ENCODE results near the gene ZNF26.

The ZNF26 gene

GRCh38 chr12:133057446-133057845 lies 71.3 kb downstream of the ZNF26 start:
- TF ChIP-seq REST (IDR thresholded peaks at IDR 0.05; ENCODE audit: insufficient read depth in 1 of 2, low read depth in 2 of 2, low read length in 2 of 2) = no peak
- no peak for TF ChIP-seq TAF1 (IDR thresholded peaks at IDR 0.05; ENCODE audit: borderline replicate concordance, insufficient read depth, low read length)
- no peak for TF ChIP-seq SIN3A (IDR thresholded peaks at IDR 0.05; ENCODE audit: borderline replicate concordance, insufficient read depth, low read length)
- no peak for TF ChIP-seq POLR2AphosphoS5 (IDR thresholded peaks at IDR 0.05; ENCODE audit: low read depth, low read length)
- TF ChIP-seq FOXP2 (optimal IDR thresholded peaks at IDR 0.05; ENCODE audit: borderline replicate concordance, extremely low read depth, extremely low read length, insufficient read depth) = no peak

- TF ChIP-seq REST (IDR thresholded peaks at IDR 0.05; ENCODE audit: insufficient read depth in 1 of 2, low read depth in 2 of 2, low read length in 2 of 2) = no peak
- no peak for TF ChIP-seq SIN3A (IDR thresholded peaks at IDR 0.05; ENCODE audit: borderline replicate concordance, insufficient read depth, low read length)
- TF ChIP-seq POLR2AphosphoS5 (IDR thresholded peaks at IDR 0.05; ENCODE audit: low read depth, low read length) = no peak
- TF ChIP-seq TAF1 (IDR thresholded peaks at IDR 0.05; ENCODE audit: borderline replicate concordance, insufficient read depth, low read length) = no peak
- TF ChIP-seq FOXP2 (optimal IDR thresholded peaks at IDR 0.05; ENCODE audit: borderline replicate concordance, extremely low read depth, extremely low read length, insufficient read depth) = no peak
Observed at GRCh38 chr12:133058203-133059113, 72.3 kb downstream of the ZNF26 start.

- no peak for TF ChIP-seq TAF1 (IDR thresholded peaks at IDR 0.05; ENCODE audit: borderline replicate concordance, insufficient read depth, low read length)
- no peak for TF ChIP-seq REST (IDR thresholded peaks at IDR 0.05; ENCODE audit: insufficient read depth in 1 of 2, low read depth in 2 of 2, low read length in 2 of 2)
- no peak for TF ChIP-seq SIN3A (IDR thresholded peaks at IDR 0.05; ENCODE audit: borderline replicate concordance, insufficient read depth, low read length)
- no peak for TF ChIP-seq FOXP2 (optimal IDR thresholded peaks at IDR 0.05; ENCODE audit: borderline replicate concordance, extremely low read depth, extremely low read length, insufficient read depth)
- no peak for TF ChIP-seq POLR2AphosphoS5 (IDR thresholded peaks at IDR 0.05; ENCODE audit: low read depth, low read length)
Observed at GRCh38 chr12:133061954-133062353, 75.8 kb downstream of the ZNF26 start.

GRCh38 chr12:133063556-133063955 lies 77.4 kb downstream of the ZNF26 start:
- TF ChIP-seq TAF1 (IDR thresholded peaks at IDR 0.05; ENCODE audit: borderline replicate concordance, insufficient read depth, low read length) = no peak
- TF ChIP-seq FOXP2 (optimal IDR thresholded peaks at IDR 0.05; ENCODE audit: borderline replicate concordance, extremely low read depth, extremely low read length, insufficient read depth) = no peak
- no peak for TF ChIP-seq REST (IDR thresholded peaks at IDR 0.05; ENCODE audit: insufficient read depth in 1 of 2, low read depth in 2 of 2, low read length in 2 of 2)
- no peak for TF ChIP-seq SIN3A (IDR thresholded peaks at IDR 0.05; ENCODE audit: borderline replicate concordance, insufficient read depth, low read length)
- TF ChIP-seq POLR2AphosphoS5 (IDR thresholded peaks at IDR 0.05; ENCODE audit: low read depth, low read length) = no peak
